Activated T-cell treated with anti-CD3 and anti-CD28 coated beads for 24 hours (primary cell): ENCODE measurements around the gene NES.

Source experiments
- DNase-seq: peaks from one replicate; pipeline ENCODE4 v3.0.0-alpha.2; 2020; ENCODE audit warnings: low read depth

Gene NES

GRCh38 chr1:156676820-156677615, at the start of gene NES:
TSS of gene NES (minus strand) at chr1:156677407. CDS start at chr1:156677264, 143 bp downstream.
- DNase-seq = no peak

- no peak for DNase-seq
Observed at GRCh38 chr1:156726549-156727226, 49.5 kb upstream of the NES start.

- peak; percentile 68 for DNase-seq
Observed at GRCh38 chr1:156725683-156726280, 48.6 kb upstream of the NES start.

- no peak for DNase-seq
Observed at GRCh38 chr1:156721535-156721934, 44.3 kb upstream of the NES start.

GRCh38 chr1:156721131-156721530, 43.9 kb upstream of the NES start:
- DNase-seq = no peak

- DNase-seq = no peak
Observed at GRCh38 chr1:156717351-156717750, 40.1 kb upstream of the NES start.

- no peak for DNase-seq
Observed at GRCh38 chr1:156714830-156715229, 37.6 kb upstream of the NES start.

GRCh38 chr1:156712626-156713025, 35.4 kb upstream of the NES start:
- no peak for DNase-seq

GRCh38 chr1:156711011-156711817, 34.0 kb upstream of the NES start:
- DNase-seq = no peak

GRCh38 chr1:156709757-156710489, 32.7 kb upstream of the NES start:
- no peak for DNase-seq

- DNase-seq = no peak
Observed at GRCh38 chr1:156709031-156709430, 31.8 kb upstream of the NES start.

- no peak for DNase-seq
Observed at GRCh38 chr1:156708218-156708661, 31.0 kb upstream of the NES start.

- DNase-seq = no peak
Observed at GRCh38 chr1:156707417-156708217, 30.4 kb upstream of the NES start.

GRCh38 chr1:156706657-156707416, 29.6 kb upstream of the NES start:
- peak; percentile 4 for DNase-seq

- peak; percentile 55 for DNase-seq
Observed at GRCh38 chr1:156705918-156706656, 28.9 kb upstream of the NES start.

GRCh38 chr1:156705321-156705917, 28.2 kb upstream of the NES start, which contains the start of gene CRABP2:
TSS of gene CRABP2 (minus strand) at chr1:156705583. CDS start at chr1:156705446, 137 bp downstream.
- no peak for DNase-seq

- peak; percentile 16 for DNase-seq
Observed at GRCh38 chr1:156704930-156705320, 27.7 kb upstream of the NES start.

GRCh38 chr1:156704166-156704711, 27.0 kb upstream of the NES start:
- no peak for DNase-seq
